Fibroblast of lung (primary cell): ENCODE data around the gene NAT10. TPM values are rescaled to one million over a fixed set of nuclear protein-coding genes. Genes with fewer than 3 reads are reported as not detected.

Experiments used
- DNase-seq, 2 donors: peaks; one replicate each; pipeline versions ENCODE4 v3.0.0 to v3.0.0-alpha.2; 2010; ENCODE audit warnings: low read depth in 2 of 2
- H2AFZ ChIP-seq: 2 replicates; pipeline ENCODE4 v1.5.1; 2012; ENCODE audit warnings: low read length, control low read depth, inconsistent platforms
- H3K27ac ChIP-seq: 2 replicates; pipeline ENCODE4 v1.5.1; 2011; ENCODE audit warnings: low read length, control low read depth; ENCODE audit not compliant: insufficient read depth
- H3K27me3 ChIP-seq: 2 replicates; pipeline ENCODE4 v1.5.1; 2011; ENCODE audit warnings: mild to moderate bottlenecking, low read length; ENCODE audit not compliant: control insufficient read depth, insufficient read depth
- H3K36me3 ChIP-seq: 2 replicates; pipeline ENCODE4 v1.5.1; 2011; ENCODE audit warnings: low read length; ENCODE audit not compliant: control insufficient read depth, insufficient read depth
- H3K4me1 ChIP-seq: 2 replicates; pipeline ENCODE4 v1.5.1; 2011; ENCODE audit warnings: low read length; ENCODE audit not compliant: control insufficient read depth, insufficient read depth; ENCODE audit errors: extremely low read depth
- H3K4me2 ChIP-seq: 2 replicates; pipeline ENCODE4 v1.5.1; 2011; ENCODE audit warnings: low read length, control low read depth; ENCODE audit not compliant: insufficient read depth; ENCODE audit errors: extremely low read depth
- H3K4me3 ChIP-seq, 4 experiments: fragments of 200-600 bp in 1 of 4; sonication (generic) in 1 of 4; replicated peaks in 1 of 4; 2 replicates each; pipeline ENCODE4 v1.5.1; 2011 to 2016; ENCODE audit warnings: low read length in 4 of 4, low read depth in 3 of 4, mild to moderate bottlenecking in 3 of 4, control low read depth in 2 of 4, inconsistent platforms in 1 of 4, mixed read lengths in 1 of 4; ENCODE audit not compliant: insufficient read depth in 1 of 4; ENCODE audit errors: control extremely low read depth in 1 of 4
- H3K79me2 ChIP-seq: 2 replicates; pipeline ENCODE4 v1.5.1; 2012; ENCODE audit warnings: mild to moderate bottlenecking, low read length, inconsistent platforms; ENCODE audit not compliant: control insufficient read depth, insufficient read depth
- H3K9ac ChIP-seq: 2 replicates; pipeline ENCODE4 v1.5.1; 2011; ENCODE audit warnings: mild to moderate bottlenecking, low read length, control low read depth; ENCODE audit not compliant: insufficient read depth
- H3K9me3 ChIP-seq: 2 replicates; pipeline ENCODE4 v1.5.1; 2012; ENCODE audit warnings: low read depth, low read length; ENCODE audit not compliant: control insufficient read depth, insufficient read depth
- H4K20me1 ChIP-seq: 2 replicates; pipeline ENCODE4 v1.5.1; 2011; ENCODE audit warnings: low read length; ENCODE audit not compliant: control insufficient read depth, insufficient read depth; ENCODE audit errors: extremely low read depth
- CTCF ChIP-seq, 2 donors: IDR thresholded peaks in 1 of 2; conservative IDR thresholded peaks in 1 of 2; 1 replicate in 1 of 2; 2 replicates in 1 of 2; pipeline ENCODE4 v1.5.1; 2011 to 2012; ENCODE audit warnings: low read length in 2 of 2, control low read depth in 1 of 2, inconsistent platforms in 1 of 2, low read depth in 1 of 2, mild to moderate bottlenecking in 1 of 2
- EZH2 ChIP-seq: IDR thresholded peaks from 2 replicates; pipeline ENCODE4 v1.5.1; 2012; ENCODE audit warnings: low read length, control low read depth, mild to moderate bottlenecking; ENCODE audit errors: missing control alignments
- polyA plus RNA-seq, 2 donors: library from polyadenylated mRNA; depleted of rRNA in 1 of 2; stranded (reverse) in 1 of 2; unstranded in 1 of 2; fragments of >200 nt; gene quantifications; 2 replicates each; pipeline ENCODE4 v1.2.1, GENCODE V29; 2011 to 2012; ENCODE audit warnings: missing spikeins in 1 of 2
- total RNA-seq: library from RNA; depleted of rRNA; stranded (reverse); fragments of >200 nt; gene quantifications from 2 replicates; pipeline ENCODE4 v1.2.1, GENCODE V29; 2014

Gene NAT10
- total and polyA plus RNA-seq, 2 donors (not counting 1 experiment from before 2014, with no cell fraction given): 14.4 to 21.5 TPM

GRCh38 chr11:34145847-34146381, 40.5 kb downstream of the NAT10 start:
- TF ChIP-seq CTCF (conservative IDR thresholded peaks at IDR 0.05 in 1 of 2, IDR thresholded peaks at IDR 0.05 in 1 of 2; ENCODE audit: low read depth in 1 of 2, low read length in 2 of 2) (no peak), EZH2 (no peak)
- H3K27me3 ChIP-seq: no peaks in the 10 kb centered on the region

DNA sequence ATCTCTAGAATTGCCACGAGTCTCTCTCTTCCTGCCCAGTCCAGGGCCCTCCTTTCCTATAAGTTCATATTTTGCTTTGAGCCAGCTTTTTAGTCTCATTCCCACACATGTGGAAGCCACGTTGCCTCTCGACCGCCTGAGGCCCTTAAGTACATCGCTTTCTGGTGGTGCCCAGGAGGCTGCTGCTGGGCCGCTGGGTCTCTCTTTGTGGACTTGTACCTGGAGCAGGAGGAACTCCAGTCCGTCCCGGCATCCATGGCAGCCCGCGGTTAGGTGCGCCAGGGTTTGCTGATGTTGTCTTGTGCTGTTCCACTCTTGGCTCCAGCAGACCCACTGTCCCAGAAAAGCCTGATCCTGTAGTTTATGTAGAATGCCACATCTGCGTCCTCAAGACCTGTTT, 41.0 kb downstream of the NAT10 start:
- Histone ChIP-seq H3K4me2 (no peak overlapping the region), H3K27me3 (no peaks in the 10 kb centered on the region), H3K36me3 (peaks cover 16% of the 10 kb centered on the region)

More at GRCh38 chr11:34145847-34146381, 40.5 kb downstream of the NAT10 start:
- H3K9me3 ChIP-seq: no peaks in the 10 kb centered on the region
- no peak overlapping the region for H3K27ac ChIP-seq
- H3K4me3 ChIP-seq: no peak overlapping the region
- no peak for DNase-seq
- H2AFZ ChIP-seq: no peak overlapping the region
- H3K36me3 ChIP-seq: peaks cover 16% of the 10 kb centered on the region
- peaks cover 5% of the 10 kb centered on the region for H3K4me1 ChIP-seq
- no peak overlapping the region for H3K4me2 ChIP-seq
- H3K79me2 ChIP-seq: no peaks in the 10 kb centered on the region
- no peaks in the 10 kb centered on the region for H4K20me1 ChIP-seq
- no peak overlapping the region for H3K9ac ChIP-seq

DNA sequence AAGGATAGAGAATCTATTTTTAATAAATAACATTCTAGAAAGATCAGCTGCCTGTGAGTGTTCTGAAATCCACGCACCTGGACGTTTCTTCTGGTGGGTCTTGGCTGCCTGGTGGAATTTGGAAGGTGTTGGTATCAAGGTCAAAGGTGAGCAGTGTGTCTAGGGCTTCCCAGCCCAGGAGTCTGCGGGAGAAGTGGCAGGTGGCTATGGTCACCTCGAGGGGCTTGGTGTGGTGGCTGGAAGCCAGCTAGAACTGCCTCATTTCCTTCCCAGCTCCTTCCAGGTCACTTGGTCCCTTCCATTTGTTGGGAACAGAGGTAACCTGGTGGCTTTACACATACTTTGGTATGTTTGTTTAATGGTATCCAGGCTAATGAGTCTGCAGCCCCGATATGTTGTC, 41.4 kb downstream of the NAT10 start:
- no peak overlapping the region for H3K27ac ChIP-seq
- H3K4me3 ChIP-seq: no peak overlapping the region
- no peak overlapping the region for H2AFZ ChIP-seq
- TF ChIP-seq EZH2: no peak
- no peak for TF ChIP-seq CTCF (conservative IDR thresholded peaks at IDR 0.05 in 1 of 2, IDR thresholded peaks at IDR 0.05 in 1 of 2; ENCODE audit: low read depth in 1 of 2, low read length in 2 of 2)
- H3K27me3 ChIP-seq: no peaks in the 10 kb centered on the region
- no peaks in the 10 kb centered on the region for H4K20me1 ChIP-seq
- H3K36me3 ChIP-seq: peaks cover 16% of the 10 kb centered on the region
- no peak overlapping the region for H3K9ac ChIP-seq
- H3K4me2 ChIP-seq: no peak overlapping the region
- no peaks in the 10 kb centered on the region for H3K9me3 ChIP-seq
- DNase-seq: no peak
- no peaks in the 10 kb centered on the region for H3K79me2 ChIP-seq
- H3K4me1 ChIP-seq: peaks cover 5% of the 10 kb centered on the region

More for the DNA sequence above, 41.0 kb downstream of the NAT10 start:
- Histone ChIP-seq H3K27ac (no peak overlapping the region), H3K9me3 (no peaks in the 10 kb centered on the region), H3K4me3 (no peak overlapping the region), H3K9ac (no peak overlapping the region), H4K20me1 (no peaks in the 10 kb centered on the region), H2AFZ (no peak overlapping the region), H3K79me2 (no peaks in the 10 kb centered on the region), H3K4me1 (peaks cover 5% of the 10 kb centered on the region)
- no peak for TF ChIP-seq EZH2
- no peak for TF ChIP-seq CTCF (conservative IDR thresholded peaks at IDR 0.05 in 1 of 2, IDR thresholded peaks at IDR 0.05 in 1 of 2; ENCODE audit: low read depth in 1 of 2, low read length in 2 of 2)
- no peak for DNase-seq
